Stimulated activated naive CD8-positive, alpha-beta T cell treated with anti-CD3 and anti-CD28 coated beads, Interleukin-15, Interleukin-2, amounts not matched to agents 100 U/mL and 50 U/mL, for 24 hours (primary cell): ENCODE measurements around the gene TADA1.
"Not testable (repeated sequence)": the region's sequence is repeated elsewhere in the genome, so short reads cannot be mapped to it uniquely, and the experiment has no call there.

ENCODE experiments used
- ATAC-seq: fragments of 150-1000 bp; cut with Tn5 transposase; one replicate; pipeline ENCODE4 v1.10.0; 2021
- DNase-seq: peaks from one replicate; pipeline ENCODE4 v3.0.0; 2021

Gene TADA1

GRCh38 chr1:166843769-166844596, 32.1 kb downstream of the TADA1 start:
- ATAC-seq (no peak), DNase-seq (no peak)

GRCh38 chr1:166843322-166843721, 32.7 kb downstream of the TADA1 start:
- ATAC-seq, result no peak
- DNase-seq, result no peak

GRCh38 chr1:166840309-166841274, 35.5 kb downstream of the TADA1 start:
- ATAC-seq (no peak), DNase-seq (no peak)

- peak; percentile 29 for ATAC-seq
Measured at GRCh38 chr1:166839600-166840308, 36.3 kb downstream of the TADA1 start.

GRCh38 chr1:166838766-166839599, 37.1 kb downstream of the TADA1 start, which contains the start of gene POGK:
TSS of gene POGK (plus strand) at chr1:166839475. CDS start at chr1:166840957, 1,482 bp downstream.
- DNase-seq, result peak; percentile 87
- ATAC-seq, result peak; percentile 97

More at GRCh38 chr1:166839600-166840308, 36.3 kb downstream of the TADA1 start:
- DNase-seq, result peak; percentile 66

- DNase-seq, result no peak
- ATAC-seq, result no peak
Measured at GRCh38 chr1:166836733-166837132, 39.3 kb downstream of the TADA1 start.

- ATAC-seq, DNase-seq: not testable (repeated sequence)
Measured at GRCh38 chr1:166829762-166830161, 46.3 kb downstream of the TADA1 start.

- no peak for ATAC-seq
- no peak for DNase-seq
Measured at GRCh38 chr1:166827426-166827825, 48.6 kb downstream of the TADA1 start.

- DNase-seq, result no peak
- ATAC-seq, result no peak
Measured at GRCh38 chr1:166822385-166822784, 53.7 kb downstream of the TADA1 start.

GRCh38 chr1:166819974-166820373, 56.1 kb downstream of the TADA1 start:
- no peak for ATAC-seq
- no peak for DNase-seq

- ATAC-seq (no peak), DNase-seq (no peak)
Measured at GRCh38 chr1:166814611-166815010, 61.5 kb downstream of the TADA1 start.

- DNase-seq, result no peak
- ATAC-seq, result no peak
Measured at GRCh38 chr1:166813508-166814223, 62.4 kb downstream of the TADA1 start.

- DNase-seq (no peak), ATAC-seq (no peak)
Measured at GRCh38 chr1:166811691-166812090, 64.4 kb downstream of the TADA1 start.

- ATAC-seq (no peak), DNase-seq (no peak)
Measured at GRCh38 chr1:166808952-166809351, 67.1 kb downstream of the TADA1 start.
